SK-N-SH (cell line): ENCODE measurements around the gene DEAF1.
A peak's percentile ranks its signal among the peaks of the same experiment; 100 is the strongest.

ENCODE experiments used
- FOXM1 ChIP-seq: IDR thresholded peaks from 2 replicates; pipeline ENCODE4 v1.4.0; 2012; ENCODE audit warnings: low read depth, mild to moderate bottlenecking
- TEAD4 ChIP-seq: IDR thresholded peaks from 2 replicates; pipeline ENCODE4 v1.4.0; 2012; ENCODE audit warnings: mild to moderate bottlenecking, borderline replicate concordance; ENCODE audit not compliant: insufficient read depth
- TF ChIP-seq, protein P1 (sequence below): fragments of 200-600 bp; sonication (generic); IDR thresholded peaks from 2 replicates; pipeline ENCODE4 v1.6.1; 2017; ENCODE audit warnings: antibody characterized with exemption, mild to moderate bottlenecking, moderate library complexity
- TF ChIP-seq, protein P2 (sequence below): IDR thresholded peaks from 2 replicates; pipeline ENCODE4 v1.4.0; 2012; ENCODE audit warnings: low read depth

DNA sequence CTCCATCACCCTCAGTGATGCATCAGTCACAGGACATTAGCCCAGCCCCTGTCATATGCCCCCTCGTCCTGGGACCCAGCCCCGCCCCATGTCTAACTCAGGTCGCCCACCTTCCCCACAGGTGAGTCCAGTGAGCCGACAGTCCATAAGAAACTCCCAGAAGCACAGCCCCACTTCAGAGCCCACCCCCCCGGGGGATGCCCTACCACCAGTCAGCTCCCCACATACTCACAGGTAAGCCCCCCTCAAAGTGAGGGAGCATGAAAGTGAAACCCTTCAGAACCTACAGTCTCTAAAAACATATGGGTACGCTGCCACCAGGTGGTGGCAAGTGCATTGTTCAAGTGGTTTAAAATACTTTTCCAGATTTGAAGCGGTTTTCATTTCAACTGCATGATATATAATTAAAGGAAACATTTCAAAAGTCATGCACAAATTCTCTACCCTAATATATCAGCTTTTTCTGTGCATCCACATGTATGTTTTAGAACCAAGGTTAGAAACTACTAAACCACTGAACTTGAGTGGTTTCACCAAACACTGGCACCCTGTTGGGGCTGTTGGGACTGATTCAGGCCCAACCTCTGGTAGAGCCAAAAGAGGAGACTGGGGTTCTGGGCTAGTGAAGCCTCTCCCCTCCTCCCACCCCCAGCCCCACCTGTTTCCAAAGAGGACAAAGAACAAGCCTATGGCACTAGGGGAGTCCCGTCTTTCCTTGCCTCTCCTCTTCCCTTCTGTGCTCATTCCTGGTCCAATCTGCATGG is 28.3 kb upstream of the DEAF1 start:
- TF ChIP-seq, protein P1, sequence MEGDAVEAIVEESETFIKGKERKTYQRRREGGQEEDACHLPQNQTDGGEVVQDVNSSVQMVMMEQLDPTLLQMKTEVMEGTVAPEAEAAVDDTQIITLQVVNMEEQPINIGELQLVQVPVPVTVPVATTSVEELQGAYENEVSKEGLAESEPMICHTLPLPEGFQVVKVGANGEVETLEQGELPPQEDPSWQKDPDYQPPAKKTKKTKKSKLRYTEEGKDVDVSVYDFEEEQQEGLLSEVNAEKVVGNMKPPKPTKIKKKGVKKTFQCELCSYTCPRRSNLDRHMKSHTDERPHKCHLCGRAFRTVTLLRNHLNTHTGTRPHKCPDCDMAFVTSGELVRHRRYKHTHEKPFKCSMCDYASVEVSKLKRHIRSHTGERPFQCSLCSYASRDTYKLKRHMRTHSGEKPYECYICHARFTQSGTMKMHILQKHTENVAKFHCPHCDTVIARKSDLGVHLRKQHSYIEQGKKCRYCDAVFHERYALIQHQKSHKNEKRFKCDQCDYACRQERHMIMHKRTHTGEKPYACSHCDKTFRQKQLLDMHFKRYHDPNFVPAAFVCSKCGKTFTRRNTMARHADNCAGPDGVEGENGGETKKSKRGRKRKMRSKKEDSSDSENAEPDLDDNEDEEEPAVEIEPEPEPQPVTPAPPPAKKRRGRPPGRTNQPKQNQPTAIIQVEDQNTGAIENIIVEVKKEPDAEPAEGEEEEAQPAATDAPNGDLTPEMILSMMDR, result peak; percentile 73
- TF ChIP-seq, protein P2, sequence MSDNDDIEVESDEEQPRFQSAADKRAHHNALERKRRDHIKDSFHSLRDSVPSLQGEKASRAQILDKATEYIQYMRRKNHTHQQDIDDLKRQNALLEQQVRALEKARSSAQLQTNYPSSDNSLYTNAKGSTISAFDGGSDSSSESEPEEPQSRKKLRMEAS, result no peak
- TF ChIP-seq FOXM1 (no peak), TEAD4 (no peak)
